Hepatocyte (in vitro differentiated cells): ENCODE results near the gene TTLL7. TPM values are rescaled to one million over a fixed set of nuclear protein-coding genes. Genes with fewer than 3 reads are reported as not detected.

Experiments used
- DNase-seq: peaks from one replicate; pipeline ENCODE4 v3.0.0-alpha.2; 2016; ENCODE audit warnings: low spot score
- H2AFZ ChIP-seq: fragments of 200-600 bp; sonication (generic); 2 replicates; pipeline ENCODE4 v1.6.0; 2016; ENCODE audit warnings: antibody characterized with exemption, mild to moderate bottlenecking
- H3K27ac ChIP-seq: fragments of 200-600 bp; sonication (generic); 2 replicates; pipeline ENCODE4 v1.5.1; 2016; ENCODE audit warnings: mild to moderate bottlenecking
- H3K27me3 ChIP-seq: fragments of 200-600 bp; sonication (generic); 2 replicates; pipeline ENCODE4 v1.6.1; 2016
- H3K36me3 ChIP-seq: fragments of 200-600 bp; sonication (generic); replicated peaks from 2 replicates; pipeline ENCODE4 v1.5.1; 2016; ENCODE audit warnings: low read depth; ENCODE audit not compliant: insufficient read depth
- H3K4me1 ChIP-seq: fragments of 200-600 bp; sonication (generic); 2 replicates; pipeline ENCODE4 v1.5.1; 2016; ENCODE audit warnings: mild to moderate bottlenecking, moderate library complexity; ENCODE audit not compliant: insufficient read depth
- H3K4me2 ChIP-seq: fragments of 200-600 bp; sonication (generic); 2 replicates; pipeline ENCODE4 v1.6.0; 2016
- H3K4me3 ChIP-seq: fragments of 200-600 bp; sonication (generic); 2 replicates; pipeline ENCODE4 v1.5.1; 2016; ENCODE audit warnings: mild to moderate bottlenecking
- H3K79me2 ChIP-seq: fragments of 200-600 bp; sonication (generic); 2 replicates; pipeline ENCODE4 v1.6.0; 2017; ENCODE audit warnings: mild to moderate bottlenecking
- H3K9me2 ChIP-seq: fragments of 200-600 bp; sonication (generic); replicated peaks from 2 replicates; pipeline ENCODE4 v1.6.0; 2017; ENCODE audit warnings: mild to moderate bottlenecking; ENCODE audit not compliant: insufficient read depth
- H3K9me3 ChIP-seq: fragments of 200-600 bp; sonication (generic); 2 replicates; pipeline ENCODE4 v1.5.1; 2016; ENCODE audit warnings: low read depth, mild to moderate bottlenecking
- H4K20me1 ChIP-seq: fragments of 200-600 bp; sonication (generic); 2 replicates; pipeline ENCODE4 v1.6.0; 2016; ENCODE audit warnings: mild to moderate bottlenecking; ENCODE audit not compliant: insufficient read depth, poor library complexity, severe bottlenecking
- CTCF ChIP-seq: fragments of 200-600 bp; sonication (generic); IDR thresholded peaks from 2 replicates; pipeline ENCODE4 v1.5.1; 2016; ENCODE audit warnings: antibody characterized with exemption, mild to moderate bottlenecking; ENCODE audit not compliant: poor library complexity
- EZH2 ChIP-seq: fragments of 200-600 bp; sonication (generic); IDR thresholded peaks from 2 replicates; pipeline ENCODE4 v1.6.1; 2016; ENCODE audit warnings: antibody characterized with exemption, mild to moderate bottlenecking, borderline replicate concordance
- EZH2phosphoT487 ChIP-seq: fragments of 200-600 bp; sonication (generic); IDR thresholded peaks from one replicate; pipeline ENCODE4 v1.6.1; 2018; ENCODE audit warnings: antibody characterized with exemption, mild to moderate bottlenecking, low read depth, moderate library complexity; ENCODE audit not compliant: unreplicated experiment, severe bottlenecking
- WGBS: methylation state at CpG from one replicate; pipeline ENCODE4 v1.1.6; 2016; ENCODE audit warnings: low lambda C conversion rate; ENCODE audit errors: missing lambda C conversion rate; 5-methylcytosine and 5-hydroxymethylcytosine counted together
- polyA plus RNA-seq: library from polyadenylated mRNA; unstranded; fragments of >200 nt; fragmentation: Nextera tagmentation; extraction: Ambion mirVana; gene quantifications from 2 replicates; pipeline ENCODE4 v1.2.1, GENCODE V29; 2016
- total RNA-seq: library from RNA; depleted of rRNA; stranded (reverse); fragments of >200 nt; gene quantifications from 2 replicates; pipeline ENCODE4 v1.2.3, GENCODE V29; 2014

Gene TTLL7
- total and polyA plus RNA-seq, 2 experiments from 2014 or later: 1.9 to 3.5 TPM

DNA sequence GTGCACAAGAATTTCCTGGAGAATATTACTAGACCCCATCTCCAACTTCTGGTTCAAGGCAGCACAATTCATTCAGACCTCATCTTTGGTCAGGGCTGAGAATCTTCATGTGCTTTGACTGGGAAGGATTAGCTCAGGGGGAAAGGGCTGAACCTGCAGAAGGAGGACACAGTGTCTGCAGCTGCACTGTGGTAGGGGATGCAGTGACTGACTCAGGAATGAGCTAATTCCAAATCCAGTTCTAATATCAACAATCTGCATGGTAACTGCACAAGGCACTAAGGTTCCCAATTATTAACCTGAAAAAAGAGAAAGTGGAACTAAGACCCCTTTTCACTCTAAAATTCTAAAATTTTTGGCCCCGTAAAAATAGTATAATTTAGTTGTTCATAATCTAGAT, 31.6 kb downstream of the TTLL7 start:
- no peaks in the 10 kb centered on the region for H4K20me1 ChIP-seq
- H3K4me2 ChIP-seq: no peak overlapping the region
- H3K9me2 ChIP-seq: no peaks in the 10 kb centered on the region
- DNase-seq: no peak
- H3K4me3 ChIP-seq: no peak overlapping the region
- H3K36me3 ChIP-seq: no peaks in the 10 kb centered on the region
- no peaks in the 10 kb centered on the region for H3K4me1 ChIP-seq
- no peaks in the 10 kb centered on the region for H3K9me3 ChIP-seq
- no peak overlapping the region for H3K27ac ChIP-seq
- TF ChIP-seq EZH2phosphoT487 (no peak), CTCF (no peak), EZH2 (no peak)
- 83% methylated on average over 1 of the region's 1 CpG for WGBS
- H3K79me2 ChIP-seq: no peaks in the 10 kb centered on the region
- no peak overlapping the region for H2AFZ ChIP-seq
- H3K27me3 ChIP-seq: no peaks in the 10 kb centered on the region

DNA sequence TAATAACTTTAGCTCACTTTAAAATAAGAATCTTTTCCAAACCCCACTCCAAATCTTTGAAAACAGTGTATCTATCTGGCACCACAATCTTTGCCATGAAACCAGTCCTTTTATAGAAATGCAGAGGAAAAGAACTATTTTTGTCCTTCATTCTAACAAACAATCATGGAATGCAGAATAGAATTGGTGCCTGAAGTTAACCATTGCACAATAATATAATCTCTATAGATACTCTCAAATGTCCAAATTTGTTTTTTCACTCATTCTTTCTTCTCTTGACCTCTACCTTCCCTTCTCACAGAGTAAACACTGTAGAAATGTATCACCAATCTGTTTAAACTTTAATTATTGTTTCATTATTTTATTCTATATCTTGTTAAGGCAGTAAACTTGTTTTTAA, 34.8 kb downstream of the TTLL7 start:
- DNase-seq: no peak
- Histone ChIP-seq H3K27me3 (no peaks in the 10 kb centered on the region), H3K4me3 (no peak overlapping the region), H3K9me3 (no peaks in the 10 kb centered on the region), H3K4me2 (no peak overlapping the region), H2AFZ (no peak overlapping the region), H3K79me2 (no peaks in the 10 kb centered on the region), H4K20me1 (no peaks in the 10 kb centered on the region), H3K36me3 (no peaks in the 10 kb centered on the region), H3K9me2 (no peaks in the 10 kb centered on the region), H3K4me1 (no peaks in the 10 kb centered on the region), H3K27ac (no peak overlapping the region)
- TF ChIP-seq EZH2phosphoT487 (no peak), CTCF (no peak), EZH2 (no peak)

GRCh38 chr1:83961571-83962295, 37.2 kb downstream of the TTLL7 start:
- no peak overlapping the region for H3K4me3 ChIP-seq
- H3K79me2 ChIP-seq: no peaks in the 10 kb centered on the region
- H3K4me1 ChIP-seq: no peaks in the 10 kb centered on the region
- H3K27ac ChIP-seq: no peak overlapping the region
- TF ChIP-seq EZH2phosphoT487 (no peak), EZH2 (no peak), CTCF (no peak)
- no peaks in the 10 kb centered on the region for H3K36me3 ChIP-seq
- DNase-seq: no peak
- 75% methylated on average over 2 of the region's 2 CpGs for WGBS
- no peak overlapping the region for H2AFZ ChIP-seq
- no peaks in the 10 kb centered on the region for H3K27me3 ChIP-seq
- no peak overlapping the region for H3K4me2 ChIP-seq
- H3K9me3 ChIP-seq: no peaks in the 10 kb centered on the region
- no peaks in the 10 kb centered on the region for H3K9me2 ChIP-seq
- no peaks in the 10 kb centered on the region for H4K20me1 ChIP-seq
